Stromal cell of bone marrow (primary cell): ENCODE data around the gene PSMC3IP.
"Not testable (repeated sequence)": the region's sequence is repeated elsewhere in the genome, so short reads cannot be mapped to it uniquely, and the experiment has no call there.

Experiments
- DNase-seq: peaks from one replicate; pipeline ENCODE4 v3.0.0-alpha.2; 2012; ENCODE audit warnings: low read depth

The PSMC3IP gene

GRCh38 chr17:42560246-42560645, 17.3 kb downstream of the PSMC3IP start:
- DNase-seq, result no peak

DNA sequence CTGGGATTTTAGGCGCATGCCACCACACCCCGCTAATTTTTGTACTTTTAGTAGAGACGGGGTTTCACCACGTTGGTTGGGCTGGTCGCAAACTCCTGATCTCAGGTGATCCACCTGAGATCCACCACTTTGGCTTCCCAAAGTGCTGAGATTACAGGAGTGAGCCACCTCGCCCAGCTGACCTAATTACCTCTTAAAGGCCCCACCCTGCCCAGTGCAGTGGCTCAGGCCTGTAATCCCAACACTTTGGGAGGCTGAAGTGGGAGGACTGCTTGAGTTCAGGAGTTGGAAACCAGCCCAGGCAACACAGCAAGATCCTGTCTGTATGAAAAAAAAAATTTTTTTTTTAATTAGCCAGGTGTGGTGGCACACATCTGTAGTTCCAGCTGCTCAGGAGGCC, 18.5 kb downstream of the PSMC3IP start:
- DNase-seq, result no peak

DNA sequence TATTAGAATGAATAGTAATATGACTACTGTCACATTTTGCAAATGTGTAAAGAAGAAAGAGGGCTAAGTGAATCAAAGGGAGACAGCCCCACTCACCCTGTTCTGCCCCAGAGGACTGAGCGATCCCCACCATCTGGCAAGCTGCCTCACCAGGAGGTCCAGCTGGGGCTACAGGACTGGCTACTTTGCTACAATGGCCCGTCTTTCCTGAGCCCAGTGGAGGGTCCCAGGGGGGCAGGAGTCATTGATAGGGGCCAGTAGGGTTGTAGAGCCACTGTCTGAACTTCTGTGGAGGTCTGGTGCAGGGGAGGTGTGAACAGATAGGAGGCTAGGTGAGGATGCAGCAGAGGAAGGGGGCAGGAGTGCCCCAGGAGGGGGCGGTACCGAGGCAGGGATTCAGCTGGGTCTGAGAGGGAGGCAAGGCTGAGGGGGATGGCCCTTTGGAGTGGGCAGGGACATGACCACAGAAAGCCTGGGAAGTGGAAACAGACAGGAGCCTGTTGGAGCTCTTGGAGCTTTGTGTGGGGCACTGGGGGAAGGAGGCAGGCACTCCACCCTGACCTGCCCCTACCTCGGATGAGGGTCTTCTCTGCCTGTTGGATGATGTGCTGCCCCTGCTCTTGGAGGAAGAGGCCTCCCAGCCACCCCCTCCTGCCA, 21.4 kb downstream of the PSMC3IP start:
- not testable (repeated sequence) for DNase-seq

DNA sequence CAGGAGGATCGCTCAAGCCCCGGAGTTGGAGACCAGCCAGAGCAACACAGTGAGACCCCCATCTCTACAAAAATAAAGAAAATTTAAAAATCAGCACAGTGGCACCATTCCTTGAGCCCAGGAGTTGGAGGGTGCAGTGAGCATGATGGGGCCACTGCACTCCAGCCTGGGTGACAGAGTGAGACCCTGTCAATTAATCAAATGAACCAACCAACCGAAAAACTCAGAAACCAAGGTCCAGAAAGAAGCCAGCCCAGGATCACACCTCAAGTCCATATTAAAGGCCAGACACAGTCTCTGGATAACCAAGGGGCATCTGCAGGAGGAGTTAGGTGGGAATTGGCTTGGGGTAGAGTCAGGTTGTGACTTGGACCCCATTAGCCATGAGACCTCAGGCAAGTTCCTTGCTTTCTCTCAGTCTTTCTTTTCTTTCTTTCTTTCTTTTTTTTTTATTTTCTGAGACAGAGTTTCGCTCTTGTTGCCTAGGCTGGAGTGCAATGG, 22.4 kb downstream of the PSMC3IP start:
- DNase-seq, result no peak

GRCh38 chr17:42554250-42555121, 23.0 kb downstream of the PSMC3IP start:
- DNase-seq, result no peak

GRCh38 chr17:42553866-42554249, 23.7 kb downstream of the PSMC3IP start:
- DNase-seq, result no peak

DNA sequence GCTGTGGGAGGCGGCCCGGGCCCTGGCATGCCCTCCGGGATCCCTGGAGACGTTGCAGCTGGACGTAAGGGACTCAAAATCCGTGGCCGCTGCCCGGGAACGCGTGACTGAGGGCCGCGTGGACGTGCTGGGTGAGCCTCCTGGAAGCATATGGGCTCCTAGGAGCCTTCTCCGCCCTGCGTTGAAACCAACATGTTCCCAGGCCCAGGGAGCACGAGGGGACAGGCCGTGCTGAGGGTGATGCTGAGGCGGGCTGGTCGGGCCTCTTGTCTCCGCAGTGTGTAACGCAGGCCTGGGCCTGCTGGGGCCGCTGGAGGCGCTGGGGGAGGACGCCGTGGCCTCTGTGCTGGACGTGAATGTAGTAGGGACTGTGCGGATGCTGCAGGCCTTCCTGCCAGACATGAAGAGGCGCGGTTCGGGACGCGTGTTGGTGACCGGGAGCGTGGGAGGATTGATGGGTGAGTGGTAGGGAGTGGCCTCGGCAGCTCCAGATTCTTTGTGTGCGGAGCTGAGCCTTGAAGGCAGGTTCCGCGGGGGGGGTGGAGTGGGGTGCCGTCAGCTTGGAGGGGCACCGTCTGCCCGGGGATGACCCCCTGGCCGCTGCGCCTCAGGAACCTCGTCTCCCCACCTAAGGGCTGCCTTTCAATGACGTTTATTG, 24.2 kb downstream of the PSMC3IP start:
- no peak for DNase-seq

DNA sequence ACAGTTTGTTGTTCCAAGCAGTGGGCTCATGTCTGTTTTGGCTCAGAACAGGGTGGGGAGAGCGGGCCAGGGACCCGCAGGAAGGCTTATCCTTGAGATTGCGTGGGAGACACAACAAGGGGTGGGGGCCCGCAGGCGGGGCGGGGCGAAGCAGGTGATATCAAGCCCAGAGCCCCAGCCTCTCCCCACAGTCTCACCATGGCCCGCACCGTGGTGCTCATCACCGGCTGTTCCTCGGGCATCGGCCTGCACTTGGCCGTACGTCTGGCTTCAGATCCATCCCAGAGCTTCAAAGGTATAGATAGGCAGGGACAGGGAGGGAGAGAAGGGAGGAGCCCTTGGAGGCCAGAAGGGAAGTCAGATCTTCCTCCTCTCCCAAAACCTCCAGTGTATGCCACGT, 24.8 kb downstream of the PSMC3IP start, which contains the start of gene HSD17B1:
Gene HSD17B1, plus strand, starts transcription at position 188 of the 400 bp plus-strand sequence. Its CDS starts 11 bp downstream, at position 199.
- not testable (repeated sequence) for DNase-seq

GRCh38 chr17:42548993-42549755, 28.4 kb downstream of the PSMC3IP start:
- DNase-seq, result no peak

- no peak for DNase-seq
These were observed 29.3 kb downstream of the PSMC3IP start for GRCh38 chr17:42548070-42548837.

DNA sequence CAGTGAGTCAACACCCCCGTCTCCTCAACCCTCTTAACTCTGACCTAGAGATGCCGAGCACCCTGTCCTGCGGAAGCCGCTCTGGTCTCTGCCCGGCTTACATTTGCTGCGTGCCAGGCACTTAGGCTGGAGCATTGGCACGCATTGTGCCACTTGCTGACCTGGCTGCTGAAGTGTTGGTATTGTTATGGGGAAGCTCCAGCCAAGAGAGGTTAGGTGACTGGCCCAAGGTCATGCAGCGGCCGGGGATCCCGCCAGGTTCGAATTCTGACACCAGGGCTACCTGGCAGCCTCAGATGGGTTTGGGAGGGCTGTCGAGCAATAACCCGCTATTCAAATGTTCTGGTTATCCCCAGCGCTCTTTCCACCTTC, 29.8 kb downstream of the PSMC3IP start:
- no peak for DNase-seq

DNA sequence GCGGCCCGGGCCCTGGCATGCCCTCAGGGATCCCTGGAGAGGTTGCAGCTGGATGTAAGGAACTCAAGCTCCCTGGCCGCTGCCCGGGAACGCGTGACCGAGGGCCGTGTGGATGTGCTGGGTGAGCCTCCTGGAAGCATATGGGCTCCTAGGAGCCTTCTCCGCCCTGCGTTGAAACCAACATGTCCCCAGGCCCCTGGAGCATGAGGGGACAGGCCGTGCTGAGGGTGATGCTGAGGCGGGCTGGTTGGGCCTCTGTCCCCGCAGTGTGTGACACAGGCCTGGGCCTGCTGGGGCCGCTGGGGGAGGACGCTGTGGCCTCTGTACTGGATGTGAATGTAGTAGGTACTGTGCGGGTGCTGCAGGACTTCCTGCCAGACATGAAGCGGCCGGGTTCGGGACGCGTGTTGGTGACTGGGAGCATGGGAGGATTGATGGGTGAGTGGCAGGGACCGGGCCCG, 30.5 kb downstream of the PSMC3IP start:
- no peak for DNase-seq

- DNase-seq, result not testable (repeated sequence)
These were observed 31.6 kb downstream of the PSMC3IP start for GRCh38 chr17:42545755-42546505.

- DNase-seq, result no peak
These were observed 32.6 kb downstream of the PSMC3IP start for GRCh38 chr17:42544874-42545283.

DNA sequence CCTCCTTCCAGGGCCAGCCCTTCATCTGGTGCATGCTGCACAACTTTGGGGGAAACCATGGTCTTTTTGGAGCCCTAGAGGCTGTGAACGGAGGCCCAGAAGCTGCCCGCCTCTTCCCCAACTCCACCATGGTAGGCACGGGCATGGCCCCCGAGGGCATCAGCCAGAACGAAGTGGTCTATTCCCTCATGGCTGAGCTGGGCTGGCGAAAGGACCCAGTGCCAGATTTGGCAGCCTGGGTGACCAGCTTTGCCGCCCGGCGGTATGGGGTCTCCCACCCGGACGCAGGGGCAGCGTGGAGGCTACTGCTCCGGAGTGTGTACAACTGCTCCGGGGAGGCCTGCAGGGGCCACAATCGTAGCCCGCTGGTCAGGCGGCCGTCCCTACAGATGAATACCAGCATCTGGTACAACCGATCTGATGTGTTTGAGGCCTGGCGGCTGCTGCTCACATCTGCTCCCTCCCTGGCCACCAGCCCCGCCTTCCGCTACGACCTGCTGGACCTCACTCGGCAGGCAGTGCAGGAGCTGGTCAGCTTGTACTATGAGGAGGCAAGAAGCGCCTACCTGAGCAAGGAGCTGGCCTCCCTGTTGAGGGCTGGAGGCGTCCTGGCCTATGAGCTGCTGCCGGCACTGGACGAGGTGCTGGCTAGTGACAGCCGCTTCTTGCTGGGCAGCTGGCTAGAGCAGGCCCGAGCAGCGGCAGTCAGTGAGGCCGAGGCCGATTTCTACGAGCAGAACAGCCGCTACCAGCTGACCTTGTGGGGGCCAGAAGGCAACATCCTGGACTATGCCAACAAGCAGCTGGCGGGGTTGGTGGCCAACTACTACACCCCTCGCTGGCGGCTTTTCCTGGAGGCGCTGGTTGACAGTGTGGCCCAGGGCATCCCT, 34.1 kb downstream of the PSMC3IP start:
- DNase-seq, result no peak

GRCh38 chr17:42541041-42541833, 36.3 kb downstream of the PSMC3IP start:
- no peak for DNase-seq

DNA sequence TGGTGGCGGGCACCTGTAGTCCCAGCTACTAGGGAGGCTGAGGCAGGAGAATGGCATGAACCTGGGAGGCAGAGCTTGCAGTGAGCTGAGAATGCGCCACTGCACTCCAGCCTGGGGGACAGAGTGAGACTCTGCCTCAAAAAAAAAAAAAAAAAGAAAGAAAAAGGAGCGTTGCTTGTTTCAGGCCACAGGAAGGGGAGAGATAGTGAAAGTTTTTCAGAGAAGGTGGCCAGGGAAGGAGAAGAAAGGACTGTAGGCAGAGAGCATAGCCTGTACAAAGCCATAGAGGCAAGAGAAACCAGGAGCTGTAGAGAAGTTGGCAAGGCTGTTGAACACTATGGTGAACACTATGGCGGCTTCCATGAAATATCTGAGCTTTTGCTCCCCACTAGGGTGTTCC, 37.0 kb downstream of the PSMC3IP start:
- not testable (repeated sequence) for DNase-seq

- no peak for DNase-seq
These were observed 39.0 kb downstream of the PSMC3IP start for GRCh38 chr17:42538482-42538881.
